ENCODE data around the gene MPV17L2.
A peak's percentile ranks its signal among the peaks of the same experiment; 100 is the strongest.

The MPV17L2 gene

DNA sequence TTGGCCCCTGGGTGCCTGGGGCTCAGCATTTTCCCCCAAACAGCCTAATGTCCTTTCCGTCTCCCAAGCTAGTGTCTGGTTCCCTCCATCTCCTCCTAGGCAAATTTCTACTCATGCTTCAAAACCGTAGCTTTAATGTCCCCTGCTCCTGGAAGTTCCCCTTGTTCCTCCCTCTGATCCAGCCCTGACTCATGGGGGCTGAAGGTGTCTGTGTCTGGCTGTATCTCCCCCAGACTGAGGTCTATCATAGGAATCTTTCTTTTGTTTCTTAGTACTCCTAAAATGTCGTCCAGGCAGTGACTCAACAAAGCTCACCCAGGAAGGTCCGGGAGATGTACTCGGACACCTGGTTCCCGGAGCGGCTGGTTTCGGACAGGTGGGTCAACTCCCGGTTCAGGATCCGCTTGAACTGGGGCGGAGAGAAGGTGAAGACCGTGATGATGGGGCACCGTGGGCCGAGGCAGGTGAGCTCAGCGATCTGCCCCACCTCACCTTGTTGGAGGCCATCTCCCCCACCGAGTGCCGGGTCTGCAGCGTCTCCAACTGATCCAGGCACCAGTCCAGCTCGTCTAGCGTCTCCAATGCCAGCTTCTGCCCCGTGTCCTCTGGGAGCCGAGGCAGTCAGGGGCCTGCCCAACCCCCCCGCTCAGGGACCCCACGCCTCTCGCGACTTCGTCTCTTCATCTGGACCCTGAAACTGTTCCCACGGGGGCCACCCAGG, 27.1 kb downstream of the MPV17L2 start:
- no peak for DNase-seq

DNA sequence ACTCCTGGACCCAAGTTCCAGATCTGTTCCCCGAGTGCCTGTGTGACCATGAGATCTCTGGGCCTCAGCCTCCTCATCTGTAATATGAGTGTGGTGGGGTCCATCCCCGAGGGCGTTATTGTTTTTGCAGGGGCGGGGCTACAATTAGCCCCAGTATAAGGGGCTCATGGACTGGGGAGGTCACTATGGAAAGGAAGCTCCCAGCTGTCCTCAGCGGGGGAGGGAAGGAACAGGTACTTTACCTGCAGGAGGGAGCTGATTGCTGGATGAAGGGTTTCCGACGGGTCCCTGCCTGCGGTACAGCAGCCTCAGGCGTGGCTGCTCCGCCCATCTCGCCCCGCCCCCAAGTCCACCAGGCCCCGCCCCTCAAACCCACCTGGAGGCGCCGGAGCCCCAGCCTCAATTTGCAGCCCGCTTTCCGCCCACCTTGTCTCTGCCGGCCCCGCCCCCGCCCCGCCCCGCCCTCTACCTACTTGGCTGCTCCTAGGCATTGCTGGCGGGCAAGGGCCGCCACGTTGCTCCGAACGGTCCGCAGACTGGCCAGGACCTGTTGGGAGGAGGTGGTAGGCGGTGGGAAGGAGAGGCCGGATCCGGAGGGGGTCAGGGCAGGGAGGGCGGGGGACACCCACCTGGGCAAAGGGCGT, 27.7 kb downstream of the MPV17L2 start:
- DNase-seq, result no peak

DNA sequence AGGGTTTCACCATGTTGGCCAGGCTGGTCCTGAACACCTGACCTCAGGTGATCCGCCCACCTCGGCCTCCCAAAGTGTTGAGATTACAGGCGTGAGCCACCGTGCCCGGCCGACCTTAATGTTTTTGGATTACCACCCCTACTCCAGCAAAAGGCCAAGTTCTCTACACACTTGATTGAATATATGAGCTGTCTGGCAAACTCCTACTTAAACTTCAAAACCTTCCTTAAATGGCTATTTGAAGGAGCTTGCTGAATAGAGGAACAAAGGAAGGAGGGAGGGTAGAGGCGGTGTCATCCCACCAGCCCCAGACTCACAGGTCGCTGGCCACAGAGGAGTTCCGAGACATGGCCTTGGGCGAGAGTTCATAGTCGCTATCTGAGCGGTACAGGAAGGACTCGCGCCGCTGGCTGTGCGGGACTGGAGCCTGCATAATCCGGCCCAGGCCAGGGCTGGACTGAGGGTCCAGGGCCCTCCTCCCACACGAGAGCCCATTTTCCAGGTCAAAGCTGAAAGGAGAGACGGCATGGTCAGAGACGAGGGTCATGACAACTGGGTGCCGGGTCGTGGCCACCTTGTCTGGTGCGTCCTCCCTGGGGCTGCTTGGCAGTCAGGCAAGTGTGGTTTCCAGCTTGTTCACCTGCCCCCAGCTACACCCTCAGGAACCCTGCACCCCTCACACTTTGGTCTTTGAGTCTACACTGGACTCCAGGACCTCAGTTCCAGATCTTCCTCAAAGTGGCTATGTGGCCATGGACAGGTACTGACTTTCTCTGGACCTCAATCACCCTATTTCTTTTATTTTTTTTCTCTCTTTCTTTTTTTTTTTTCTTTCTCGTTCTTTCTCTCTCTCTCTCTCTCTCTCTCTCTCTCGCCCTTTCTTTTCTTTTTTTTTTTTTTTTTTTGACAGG, 29.1 kb downstream of the MPV17L2 start:
- DNase-seq, result no peak

DNA sequence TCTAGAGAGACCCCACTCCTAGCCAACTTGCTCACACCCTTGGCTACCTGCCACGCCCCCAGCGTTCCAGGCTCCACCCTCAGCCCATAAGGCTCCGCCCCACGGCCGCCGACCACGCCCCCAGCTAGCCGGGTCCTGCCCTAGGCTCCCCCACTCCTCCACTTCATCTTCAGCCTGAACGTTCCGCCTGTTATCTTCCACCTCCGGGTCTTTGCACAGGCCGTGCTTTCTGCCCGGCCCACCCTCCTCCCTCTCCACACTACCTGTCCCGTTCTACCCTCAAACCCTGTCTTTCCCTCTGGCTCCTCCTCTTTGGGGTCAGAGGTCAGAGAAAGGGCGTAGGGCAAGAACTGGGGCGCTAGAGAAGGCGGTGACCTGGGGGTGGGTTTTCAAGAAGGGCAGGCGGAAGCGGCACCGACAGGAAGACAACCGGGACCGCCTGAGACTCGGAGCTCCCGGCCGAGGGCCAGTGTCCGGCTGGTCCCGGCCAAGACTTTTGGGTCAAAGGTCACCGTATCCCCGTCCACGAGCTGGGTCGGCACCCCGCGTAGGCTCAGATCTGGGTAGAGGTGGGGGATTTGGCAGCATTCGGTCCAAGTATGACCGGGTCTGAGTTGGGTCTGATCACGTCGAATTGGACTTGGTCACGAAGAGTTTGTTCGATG, 31.0 kb downstream of the MPV17L2 start:
- no peak for DNase-seq

DNA sequence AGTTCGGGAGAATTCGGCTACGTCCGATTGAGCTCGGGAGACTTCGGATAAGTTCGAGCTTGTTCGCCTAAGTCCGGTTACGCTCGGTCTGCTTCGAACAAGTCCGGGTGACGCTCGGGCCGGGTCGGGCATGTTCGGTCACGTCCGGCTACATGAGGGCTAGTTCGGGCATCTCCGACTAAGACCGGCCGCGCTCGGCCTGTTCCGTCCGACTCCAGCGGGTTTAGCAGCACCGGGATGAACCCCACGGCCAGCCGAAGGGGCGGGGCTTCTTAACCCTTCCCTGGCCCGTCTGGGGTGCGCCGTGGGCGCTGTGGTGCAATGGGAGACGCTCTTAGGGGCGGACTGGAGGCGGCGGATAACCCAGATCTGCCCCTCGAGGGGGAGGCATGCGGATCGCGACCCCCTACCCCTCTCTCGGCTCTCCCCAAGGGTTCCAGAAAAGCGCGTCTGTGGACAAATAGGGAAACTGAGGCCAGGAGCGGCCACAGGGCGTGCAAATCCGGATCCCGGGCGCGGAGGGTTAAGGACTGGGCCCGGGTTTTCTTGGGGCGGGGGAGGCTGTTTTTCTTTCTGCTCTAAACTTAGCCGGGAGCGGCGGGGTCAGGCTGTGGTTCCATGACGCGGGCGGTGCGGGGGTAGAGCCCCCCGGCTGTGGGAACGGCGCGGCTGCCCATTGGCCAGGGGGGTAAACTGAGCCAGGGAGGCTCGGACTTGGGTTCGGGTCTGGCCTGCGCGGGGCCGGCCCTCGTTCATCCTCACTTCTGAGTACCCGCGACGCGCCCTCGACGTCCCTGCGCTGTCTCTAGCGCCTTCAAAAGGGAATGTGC, 31.7 kb downstream of the MPV17L2 start:
- DNase-seq, result peak; percentile 94

DNA sequence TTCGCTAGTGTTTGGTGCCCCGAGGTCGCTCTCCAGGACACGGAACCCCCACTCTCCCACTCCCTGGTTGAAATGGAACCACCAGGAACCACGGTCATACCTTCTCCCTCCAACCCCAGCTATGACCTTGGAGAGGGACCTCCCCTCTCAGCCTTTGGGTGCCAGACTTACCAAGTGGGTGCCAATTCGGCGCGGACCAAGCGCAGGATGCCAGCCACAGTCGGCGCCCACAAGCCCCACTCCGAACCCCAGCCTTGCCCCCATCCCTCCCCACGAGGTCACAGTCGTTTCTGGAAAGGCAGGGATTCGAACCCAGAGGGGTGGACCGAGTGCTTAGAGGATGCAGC, 32.3 kb downstream of the MPV17L2 start:
- DNase-seq, result no peak

DNA sequence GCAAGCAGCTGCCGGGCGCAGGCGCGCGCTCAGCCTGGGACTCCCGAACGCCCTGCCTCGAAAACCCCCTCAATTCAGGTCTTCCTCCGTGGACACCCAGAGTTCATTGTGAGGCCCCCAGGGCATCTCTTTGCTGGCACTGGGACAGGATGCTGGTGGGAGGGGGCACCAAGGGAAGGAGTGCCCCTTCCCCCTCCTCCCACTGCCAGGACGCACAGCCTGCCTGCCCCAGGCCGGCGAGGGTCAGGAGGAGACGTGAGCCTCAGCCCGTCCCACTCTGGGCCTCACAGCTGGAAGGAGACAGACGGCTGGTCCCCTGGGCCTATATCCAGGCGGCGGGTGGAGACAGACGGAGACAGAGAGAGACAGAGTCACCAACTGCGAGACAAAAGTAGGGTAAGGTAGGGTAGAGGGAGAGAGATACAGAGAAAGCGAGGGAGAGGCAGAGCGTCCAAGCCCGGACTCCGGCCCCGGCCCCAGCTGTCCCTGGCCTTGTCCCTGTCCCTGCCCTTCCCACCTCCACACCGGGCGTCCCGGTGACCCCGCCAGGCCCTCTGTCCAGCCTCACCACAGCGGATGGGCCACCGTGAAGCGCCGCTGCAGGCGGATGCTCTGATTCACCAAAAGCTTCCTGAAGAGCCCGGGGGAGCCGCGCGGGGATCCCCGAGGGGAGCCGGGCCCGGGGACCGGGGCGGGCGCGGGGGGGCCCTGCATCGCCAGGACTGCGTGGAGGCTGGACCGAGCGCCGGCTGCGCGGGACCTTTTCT, 32.9 kb downstream of the MPV17L2 start, which contains the start of gene PDE4C:
PDE4C (minus strand) TSS at position 737 of the 767 bp plus-strand sequence; CDS start at position 714, 23 bp downstream.
- DNase-seq, result no peak

DNA sequence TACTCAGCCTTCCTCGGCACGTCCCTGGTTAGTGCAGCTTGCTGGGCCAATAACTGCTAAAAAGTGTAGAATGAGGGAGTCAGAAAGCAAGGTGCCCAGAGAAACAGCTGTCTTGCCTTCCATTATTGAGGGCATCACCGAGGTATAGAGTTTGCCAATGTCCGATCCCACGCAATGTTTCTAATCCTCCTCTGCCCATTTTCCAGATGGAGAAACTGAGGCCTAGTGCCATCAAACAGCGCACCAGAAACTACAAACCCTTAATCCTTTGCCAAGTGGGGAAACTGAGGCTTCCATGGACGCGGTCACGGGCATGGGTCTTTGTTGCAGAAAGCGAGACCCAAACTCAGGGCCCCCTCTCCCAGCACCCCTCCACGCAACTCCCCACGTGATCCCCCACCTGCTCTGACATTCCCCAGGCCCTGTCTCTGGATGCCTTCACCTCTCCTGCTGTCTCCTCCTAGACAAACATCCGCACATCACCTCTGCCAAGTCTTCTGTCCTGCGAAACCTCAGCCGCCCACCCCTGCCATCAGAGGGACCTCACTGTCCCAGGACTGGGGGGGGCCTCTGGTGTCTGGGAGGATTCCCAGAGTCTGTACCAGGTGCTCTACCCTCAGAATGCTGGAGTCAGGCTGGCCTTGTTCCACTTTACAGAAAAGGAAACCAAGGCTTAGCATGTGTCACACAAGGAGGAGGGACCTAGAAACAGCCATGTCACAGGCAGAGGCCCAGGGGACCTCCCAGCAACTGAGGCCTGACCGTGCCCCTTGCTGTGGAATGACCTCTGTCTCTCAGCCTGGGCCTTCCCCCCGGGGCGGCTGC, 34.1 kb downstream of the MPV17L2 start:
- no peak for DNase-seq

DNA sequence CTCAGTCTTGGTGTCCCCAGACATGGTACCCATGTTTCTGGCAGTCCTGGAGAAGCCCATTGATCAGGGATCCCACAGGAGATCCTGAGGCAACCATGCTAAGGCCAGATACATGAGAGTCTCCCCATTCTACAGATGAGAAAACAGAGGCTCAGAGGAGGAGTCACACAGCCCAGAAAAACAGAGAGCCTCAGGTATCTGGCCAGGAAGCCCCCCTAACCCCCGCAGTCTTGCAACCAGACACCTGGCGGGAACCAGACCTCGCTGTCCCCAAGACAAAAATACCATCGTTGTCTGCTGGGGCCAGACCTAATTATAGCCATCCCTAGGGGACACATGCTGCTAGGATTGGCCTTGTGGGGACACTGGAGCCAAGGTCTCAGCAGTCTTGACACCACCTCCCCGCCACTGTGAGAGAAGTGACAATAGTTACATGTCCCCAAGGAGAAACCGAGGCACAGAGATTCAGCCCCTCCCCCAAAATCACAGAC, 34.8 kb downstream of the MPV17L2 start:
- DNase-seq, result no peak

DNA sequence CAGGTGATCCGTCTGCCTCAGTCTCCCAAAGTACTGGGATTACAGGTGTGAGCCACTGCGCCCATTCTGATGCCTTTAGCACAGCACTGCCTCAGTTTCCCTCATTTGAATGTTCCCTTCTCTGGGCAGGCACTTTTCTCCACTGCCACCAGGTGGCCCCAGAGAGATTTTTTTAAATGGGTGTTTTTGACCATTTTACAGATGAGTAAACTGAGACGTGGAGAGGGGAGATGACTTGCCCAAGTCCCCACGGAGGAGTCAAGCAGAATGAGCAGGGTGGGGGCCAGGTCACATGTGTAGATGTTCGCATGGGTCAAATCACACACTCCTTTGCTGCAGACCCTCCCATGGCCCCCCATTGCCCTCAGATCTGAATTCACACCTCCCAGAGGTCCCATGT, 36.5 kb downstream of the MPV17L2 start:
- DNase-seq, result no peak

DNA sequence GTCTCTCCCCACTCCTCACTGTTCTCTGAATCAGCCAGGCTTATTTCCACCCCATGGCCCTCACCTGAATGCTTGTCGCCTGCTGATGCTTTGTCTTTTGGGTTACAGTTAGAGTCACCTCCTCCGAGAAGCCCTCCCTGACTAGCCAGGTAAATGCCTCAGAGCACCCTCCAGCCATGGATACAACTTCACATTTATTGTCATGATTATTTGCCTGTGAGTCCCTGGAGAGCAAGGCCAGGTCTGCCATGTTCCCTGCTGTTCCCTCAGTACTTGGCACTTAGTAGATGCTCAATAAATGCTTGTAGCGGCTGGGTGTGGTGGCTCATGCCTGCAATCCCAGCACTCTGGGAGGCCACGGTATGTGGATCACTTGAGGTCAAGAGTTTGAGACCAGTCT, 36.9 kb downstream of the MPV17L2 start:
- no peak for DNase-seq

DNA sequence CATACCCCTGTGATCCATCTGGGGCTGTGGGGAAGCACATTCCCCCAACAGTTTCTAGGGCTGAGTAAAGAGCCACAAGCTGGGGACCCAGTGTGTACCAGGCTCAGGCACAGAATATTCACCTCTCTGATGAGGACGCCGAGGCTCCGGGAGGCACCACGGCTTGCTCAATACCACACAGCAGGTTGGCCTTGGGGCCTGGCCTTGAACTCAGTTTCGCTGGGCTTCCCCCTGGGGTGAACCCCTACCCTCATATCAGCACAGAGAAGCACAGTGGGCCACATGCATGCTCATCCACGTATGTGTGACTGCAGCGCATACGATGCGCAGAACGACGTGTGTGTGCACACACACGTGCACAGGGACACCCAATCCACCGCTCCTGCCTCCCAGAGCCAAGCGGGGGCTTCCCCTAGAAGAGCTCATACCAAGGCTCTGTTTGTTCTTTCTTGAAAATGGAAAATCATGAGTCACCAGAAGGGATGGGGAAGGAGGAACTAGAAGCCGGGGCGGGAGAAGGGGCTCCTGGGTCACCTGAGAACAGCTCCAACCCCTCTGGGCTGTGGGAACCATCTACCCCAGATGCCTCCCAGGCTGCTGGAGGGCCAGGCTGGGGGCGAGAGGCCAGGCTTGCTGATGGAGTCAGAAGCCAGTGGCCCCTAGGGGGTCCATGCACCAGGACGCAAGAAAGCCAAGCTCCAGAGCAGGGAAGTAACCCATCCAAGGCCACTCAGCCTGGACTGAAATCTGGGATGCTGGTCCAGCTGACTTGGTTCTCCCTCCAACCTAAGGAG, 38.1 kb downstream of the MPV17L2 start:
- DNase-seq, result no peak

DNA sequence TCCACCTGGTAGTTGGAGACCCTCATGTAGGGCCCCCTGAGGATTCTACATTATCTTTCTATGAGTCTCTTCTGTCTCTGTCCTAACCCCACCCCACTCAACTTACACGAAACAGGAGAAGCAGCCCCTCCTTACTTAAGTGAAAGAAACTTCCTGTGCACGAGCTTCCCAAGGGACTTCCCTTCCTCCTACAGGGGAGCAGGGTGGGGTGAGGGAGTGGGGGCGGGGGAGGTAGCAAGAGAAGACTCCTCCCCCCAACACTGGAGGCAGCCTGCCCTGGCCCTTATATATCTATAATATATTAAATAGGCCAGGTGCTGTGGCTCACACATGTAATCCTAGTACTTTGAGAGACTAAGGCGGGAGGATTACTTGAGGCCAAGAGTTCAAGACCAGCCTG, 38.8 kb downstream of the MPV17L2 start:
- DNase-seq, result no peak

DNA sequence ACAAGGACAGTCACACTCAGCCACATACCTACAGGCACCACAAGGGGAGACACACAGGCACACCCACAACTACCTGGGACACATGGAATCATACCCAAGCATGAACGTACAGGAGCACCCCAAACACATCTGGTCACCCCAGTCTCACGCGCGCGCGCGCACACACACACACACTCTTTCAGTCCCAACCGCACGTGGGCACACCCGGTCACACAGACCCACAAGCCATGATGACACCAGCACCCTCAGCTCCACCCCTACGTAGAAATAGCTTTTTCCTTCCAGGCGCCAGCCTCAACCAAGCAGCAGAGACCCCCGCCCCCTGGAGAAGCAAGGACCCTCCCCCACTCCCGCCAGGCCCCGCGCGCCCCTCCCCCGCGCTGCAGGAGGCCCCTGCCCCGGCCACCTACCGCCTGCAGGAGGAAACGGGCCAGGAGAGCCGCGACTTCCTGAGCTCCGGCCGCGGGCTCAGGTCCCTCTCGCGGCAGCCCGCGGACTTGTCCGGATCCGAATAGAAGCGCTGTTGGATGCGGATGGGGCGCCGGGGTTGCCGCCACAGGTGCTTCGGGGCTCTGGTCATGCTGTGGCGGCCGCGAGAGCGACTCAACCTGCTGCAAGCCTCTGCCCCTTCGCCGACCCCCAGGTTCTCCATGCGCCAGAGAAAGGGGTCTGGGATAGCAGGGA, 39.7 kb downstream of the MPV17L2 start:
- DNase-seq, result no peak

DNA sequence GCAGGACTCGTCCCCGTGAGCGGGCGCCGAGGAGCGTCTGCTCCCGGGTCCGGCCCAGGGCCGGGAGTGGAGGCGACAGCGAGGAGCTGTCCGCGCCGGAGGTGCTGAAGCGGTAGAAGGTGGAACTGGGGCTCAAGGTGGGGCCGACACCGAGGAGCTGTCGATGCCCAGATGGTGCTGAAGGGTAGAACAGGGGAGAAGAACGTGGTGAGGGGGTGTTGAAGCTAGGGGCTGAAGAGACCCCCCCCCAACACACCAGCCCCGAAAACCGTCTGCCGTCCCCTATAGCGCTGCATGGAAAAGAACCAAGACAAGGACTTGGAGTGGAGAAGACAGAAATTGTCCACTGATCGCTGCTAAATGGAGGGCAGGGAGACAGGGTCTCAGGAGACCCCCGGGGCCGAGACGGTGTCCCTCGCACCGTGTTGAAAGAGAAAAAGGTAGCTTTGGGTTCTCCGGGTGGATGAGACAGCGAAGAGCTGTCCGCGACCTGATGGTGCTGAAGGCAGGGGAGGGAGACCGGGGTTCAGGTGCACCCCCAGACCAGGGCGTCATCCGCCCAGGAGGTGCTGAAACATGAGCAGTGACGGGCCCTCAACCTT, 40.3 kb downstream of the MPV17L2 start:
- DNase-seq, result peak; percentile 30

DNA sequence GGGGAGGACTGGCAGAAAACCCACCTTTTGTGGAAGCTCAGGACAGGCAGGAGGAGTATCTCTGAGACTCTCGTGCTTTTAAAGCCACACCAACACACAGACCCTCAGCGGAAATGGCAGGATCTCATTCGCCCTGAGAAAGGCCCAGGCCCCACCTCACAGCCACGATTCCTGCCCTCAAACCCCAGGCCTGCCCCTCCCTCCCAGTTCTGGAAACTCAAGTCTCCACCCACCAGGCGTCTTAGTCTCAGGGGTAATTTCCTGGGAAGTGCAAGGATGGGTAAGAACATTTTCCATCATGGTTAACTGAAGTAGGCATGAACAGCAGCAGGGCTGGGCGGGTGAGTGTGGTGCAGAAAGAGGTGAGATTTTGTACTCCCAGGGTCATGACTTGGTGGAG, 41.2 kb downstream of the MPV17L2 start:
- DNase-seq, result no peak

DNA sequence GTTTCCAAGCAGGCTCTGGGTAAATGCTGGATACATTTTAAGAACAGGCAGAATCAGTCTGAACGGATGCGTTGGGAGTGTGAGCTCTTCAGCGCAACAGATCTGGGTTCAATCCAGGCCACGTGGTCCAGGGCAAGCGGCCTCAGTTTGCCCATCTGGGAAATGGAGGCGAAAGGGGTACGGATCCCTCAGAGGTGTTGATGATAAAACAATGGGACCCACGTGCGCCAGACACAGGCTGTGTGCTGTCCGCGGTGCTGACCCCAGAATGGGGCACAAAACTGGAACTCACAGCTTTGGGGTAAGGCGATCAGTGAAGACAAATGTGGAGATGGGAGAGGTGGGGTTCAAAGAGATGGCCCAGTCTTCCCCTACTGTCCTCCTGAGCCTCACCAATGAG, 46.3 kb downstream of the MPV17L2 start:
- DNase-seq, result no peak

DNA sequence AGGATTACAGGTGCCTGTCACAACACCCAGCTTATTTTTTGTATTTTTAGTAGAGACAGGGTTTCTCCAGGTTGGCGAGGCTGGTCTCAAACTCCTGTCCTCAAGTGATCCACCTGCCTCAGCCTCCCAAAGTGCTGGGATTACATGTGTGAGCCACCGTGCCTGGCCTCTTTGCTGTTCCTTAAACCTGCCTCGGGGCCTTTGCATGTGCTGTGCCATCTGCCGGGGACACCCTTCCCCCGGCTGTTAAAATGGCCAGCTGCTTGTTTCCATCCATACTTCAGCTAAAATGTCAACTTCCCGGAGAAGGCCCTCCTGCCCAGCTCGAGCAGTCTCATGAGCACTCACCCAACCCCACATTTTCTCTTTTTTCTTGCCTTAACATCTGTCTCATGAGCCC, 52.3 kb downstream of the MPV17L2 start:
- DNase-seq, result no peak

Data from NCI-H1048 (cell line).